ELF-1 (cell line): ENCODE results near the gene DGUOK.

Experiments used
- DNase-seq: peaks from one replicate; pipeline ENCODE4 v3.0.0-alpha.2; 2016; ENCODE audit warnings: low read depth, low spot score

The DGUOK gene

GRCh38 chr2:73947412-73948018 lies 20.8 kb downstream of the DGUOK start:
- no peak for DNase-seq

GRCh38 chr2:73949802-73950201 lies 23.1 kb downstream of the DGUOK start:
- no peak for DNase-seq

GRCh38 chr2:73952499-73953446 lies 26.1 kb downstream of the DGUOK start:
- DNase-seq: no peak

- no peak for DNase-seq
Measured at GRCh38 chr2:73956218-73956865, 29.7 kb downstream of the DGUOK start.

GRCh38 chr2:73961274-73961673 lies 34.6 kb downstream of the DGUOK start:
- DNase-seq: no peak

GRCh38 chr2:73961823-73962615 lies 35.3 kb downstream of the DGUOK start:
- DNase-seq: no peak

- no peak for DNase-seq
Measured at GRCh38 chr2:73962798-73963197, 36.1 kb downstream of the DGUOK start.

- DNase-seq: no peak
Measured at GRCh38 chr2:73963385-73964120, 36.9 kb downstream of the DGUOK start.

- DNase-seq: no peak
Measured at GRCh38 chr2:73964223-73964622, 37.5 kb downstream of the DGUOK start.

GRCh38 chr2:73965053-73965452 lies 38.4 kb downstream of the DGUOK start:
- DNase-seq: no peak

GRCh38 chr2:73968357-73968937 lies 41.8 kb downstream of the DGUOK start:
- peak; percentile 37 for DNase-seq

GRCh38 chr2:73969356-73969755 lies 42.7 kb downstream of the DGUOK start:
- peak; percentile 17 for DNase-seq

GRCh38 chr2:73970141-73970803 lies 43.6 kb downstream of the DGUOK start:
- no peak for DNase-seq

- DNase-seq: no peak
Measured at GRCh38 chr2:73970850-73971471, 44.3 kb downstream of the DGUOK start.

GRCh38 chr2:73971722-73972121 lies 45.0 kb downstream of the DGUOK start:
- no peak for DNase-seq

GRCh38 chr2:73972846-73973245 lies 46.2 kb downstream of the DGUOK start:
- DNase-seq: no peak

GRCh38 chr2:73975731-73976130 lies 49.1 kb downstream of the DGUOK start:
- DNase-seq: no peak

GRCh38 chr2:73976803-73977202 lies 50.1 kb downstream of the DGUOK start:
- no peak for DNase-seq

- no peak for DNase-seq
Measured at GRCh38 chr2:73977466-73977865, 50.8 kb downstream of the DGUOK start.

GRCh38 chr2:73979021-73979420 lies 52.3 kb downstream of the DGUOK start:
- peak; percentile 30 for DNase-seq
